ENCODE measurements around the gene SND1.

SND1 gene

DNA sequence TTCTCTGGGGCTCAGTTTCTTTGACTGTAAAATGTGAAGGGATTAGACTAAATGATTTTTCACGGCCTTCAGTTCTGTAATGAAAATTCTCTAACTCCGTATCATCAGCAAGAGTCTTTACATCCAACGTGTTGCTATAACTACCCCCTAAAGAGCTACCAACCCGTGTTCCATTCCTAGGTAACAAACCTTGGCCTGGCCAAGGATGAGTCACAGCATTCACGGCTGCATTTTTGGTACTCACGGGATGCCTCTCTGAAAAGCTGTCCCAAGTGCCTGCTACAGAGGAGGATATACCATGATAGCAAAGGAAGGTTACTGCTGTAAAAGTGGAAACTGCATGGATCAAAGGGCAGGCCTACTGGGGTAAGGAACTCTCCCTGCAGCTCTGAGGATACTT lies 373.4 kb downstream of the SND1 start:
- no peak for TF ChIP-seq CTCF (IDR thresholded peaks at IDR 0.05; ENCODE audit: borderline replicate concordance, insufficient read depth, low read depth, low read length)
- H3K4me3 ChIP-seq (ENCODE audit: low read depth, low read length), result no peak overlapping the region

DNA sequence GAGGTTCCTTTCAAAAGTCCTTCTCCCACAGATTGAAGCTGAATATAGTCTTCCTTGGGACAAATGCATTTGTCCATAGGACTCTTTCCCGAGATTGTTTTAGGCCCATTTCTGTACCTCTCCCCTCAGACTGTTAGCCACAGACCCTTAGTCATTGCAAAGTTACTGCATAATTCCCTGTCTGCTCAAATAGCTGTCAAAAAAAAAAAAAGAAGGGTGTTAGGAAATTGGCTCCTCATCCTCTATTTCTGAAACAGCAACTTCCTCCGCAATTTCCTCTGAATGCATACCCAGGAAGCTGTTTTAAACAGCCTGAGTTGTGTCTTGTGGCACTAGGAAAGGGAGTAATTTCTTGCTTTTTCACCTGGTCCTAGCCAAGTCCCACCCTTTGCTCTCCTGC lies 373.8 kb downstream of the SND1 start:
- no peak for TF ChIP-seq CTCF (IDR thresholded peaks at IDR 0.05; ENCODE audit: borderline replicate concordance, insufficient read depth, low read depth, low read length)
- no peak overlapping the region for H3K4me3 ChIP-seq (ENCODE audit: low read depth, low read length)

- no peak for TF ChIP-seq CTCF (IDR thresholded peaks at IDR 0.05; ENCODE audit: borderline replicate concordance, insufficient read depth, low read depth, low read length)
- no peak overlapping the region for H3K4me3 ChIP-seq (ENCODE audit: low read depth, low read length)
These were observed 374.6 kb downstream of the SND1 start for GRCh38 chr7:128026551-128026950.

DNA sequence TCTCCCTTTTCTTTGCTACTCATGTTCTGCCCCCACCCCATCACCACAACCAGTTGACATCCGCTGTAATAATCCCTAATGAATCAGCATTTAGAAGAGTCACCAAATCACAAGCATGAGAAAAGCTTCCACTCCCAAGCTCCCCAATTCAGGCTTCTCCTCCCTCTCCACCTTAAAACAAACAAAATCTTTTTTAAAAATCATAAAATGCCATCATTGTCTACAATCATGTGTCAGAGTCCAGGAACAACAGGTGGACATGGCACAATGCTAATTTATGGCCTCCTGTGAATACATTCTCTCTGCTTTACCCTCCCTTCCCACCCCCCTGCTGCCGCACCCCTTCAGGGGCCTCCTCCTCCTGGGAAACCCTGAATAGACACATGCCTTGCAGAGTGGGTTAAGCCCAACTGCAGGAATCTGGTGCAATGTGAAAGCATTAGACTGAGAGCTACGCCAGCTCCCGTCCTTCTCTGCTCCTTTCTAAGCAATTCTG lies 375.5 kb downstream of the SND1 start:
- TF ChIP-seq CTCF (IDR thresholded peaks at IDR 0.05; ENCODE audit: borderline replicate concordance, insufficient read depth, low read depth, low read length), result no peak
- H3K4me3 ChIP-seq (ENCODE audit: low read depth, low read length), result no peak overlapping the region

GRCh38 chr7:128029405-128029995 lies 377.5 kb downstream of the SND1 start:
- TF ChIP-seq CTCF (IDR thresholded peaks at IDR 0.05; ENCODE audit: borderline replicate concordance, insufficient read depth, low read depth, low read length), result no peak
- H3K4me3 ChIP-seq (ENCODE audit: low read depth, low read length), result no peak overlapping the region

- no peak for TF ChIP-seq CTCF (IDR thresholded peaks at IDR 0.05; ENCODE audit: borderline replicate concordance, insufficient read depth, low read depth, low read length)
- H3K4me3 ChIP-seq (ENCODE audit: low read depth, low read length), result no peak overlapping the region
These were observed 378.3 kb downstream of the SND1 start for GRCh38 chr7:128030263-128030653.

Data from GM12875 (cell line).